Esophagus squamous epithelium (tissue), 4 donors: Measurements from ENCODE around the gene GRIN2C.

Source experiments
- POLR2A ChIP-seq, 4 donors: fragments of 450-650 bp; IDR thresholded peaks; one replicate each; pipeline ENCODE4 v1.6.1; 2017; ENCODE audit warnings: antibody characterized with exemption in 4 of 4, mild to moderate bottlenecking in 4 of 4, moderate library complexity in 3 of 4
- TF ChIP-seq, protein P1 (sequence below), 6 experiments: fragments of 450-650 bp in 4 of 6; fragments of 200-600 bp in 2 of 6; sonication (generic) in 2 of 6; IDR thresholded peaks; one replicate each; pipeline ENCODE4 v1.5.1; 2016 to 2019; ENCODE audit warnings: antibody characterized with exemption in 6 of 6, mild to moderate bottlenecking in 4 of 6, moderate library complexity in 4 of 6

DNA sequence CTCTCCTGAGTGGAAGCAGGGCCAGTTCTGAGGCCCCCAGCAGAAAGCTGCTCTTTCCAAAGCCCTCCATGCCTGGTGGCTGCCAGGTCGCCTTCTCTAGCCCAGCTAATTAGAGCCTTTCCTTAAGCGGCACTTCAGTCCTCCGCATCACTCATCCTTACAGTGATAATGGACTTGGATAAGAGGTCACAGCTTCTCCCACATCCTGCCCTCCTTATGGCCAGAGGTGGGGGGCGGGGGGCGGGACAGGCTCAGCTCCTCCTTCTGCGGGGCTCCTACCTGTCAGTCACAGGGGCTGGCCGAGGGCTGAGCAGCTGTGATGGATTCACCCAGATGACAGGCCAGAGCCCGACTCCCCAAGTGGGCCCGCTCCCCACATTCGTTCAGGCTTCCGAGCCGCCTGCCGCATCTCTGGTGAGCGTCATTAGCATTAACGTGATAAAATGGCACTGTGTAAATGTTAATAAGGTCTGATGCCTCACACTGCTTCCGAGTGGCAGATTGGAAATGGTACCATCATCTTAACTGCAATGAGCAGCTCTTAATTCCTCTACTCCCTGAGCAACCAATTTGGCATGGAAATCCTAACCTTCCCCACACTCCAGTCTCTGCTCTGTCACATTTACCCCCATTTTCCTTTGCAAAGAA is 41.3 kb downstream of the GRIN2C start:
- TF ChIP-seq POLR2A (IDR thresholded peaks at IDR 0.05) = no peak
- TF ChIP-seq, protein P1, sequence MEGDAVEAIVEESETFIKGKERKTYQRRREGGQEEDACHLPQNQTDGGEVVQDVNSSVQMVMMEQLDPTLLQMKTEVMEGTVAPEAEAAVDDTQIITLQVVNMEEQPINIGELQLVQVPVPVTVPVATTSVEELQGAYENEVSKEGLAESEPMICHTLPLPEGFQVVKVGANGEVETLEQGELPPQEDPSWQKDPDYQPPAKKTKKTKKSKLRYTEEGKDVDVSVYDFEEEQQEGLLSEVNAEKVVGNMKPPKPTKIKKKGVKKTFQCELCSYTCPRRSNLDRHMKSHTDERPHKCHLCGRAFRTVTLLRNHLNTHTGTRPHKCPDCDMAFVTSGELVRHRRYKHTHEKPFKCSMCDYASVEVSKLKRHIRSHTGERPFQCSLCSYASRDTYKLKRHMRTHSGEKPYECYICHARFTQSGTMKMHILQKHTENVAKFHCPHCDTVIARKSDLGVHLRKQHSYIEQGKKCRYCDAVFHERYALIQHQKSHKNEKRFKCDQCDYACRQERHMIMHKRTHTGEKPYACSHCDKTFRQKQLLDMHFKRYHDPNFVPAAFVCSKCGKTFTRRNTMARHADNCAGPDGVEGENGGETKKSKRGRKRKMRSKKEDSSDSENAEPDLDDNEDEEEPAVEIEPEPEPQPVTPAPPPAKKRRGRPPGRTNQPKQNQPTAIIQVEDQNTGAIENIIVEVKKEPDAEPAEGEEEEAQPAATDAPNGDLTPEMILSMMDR (IDR thresholded peaks at IDR 0.05) = no peak
